ENCODE results near the gene ITPR2. TPM values are rescaled to one million over a fixed set of nuclear protein-coding genes. Genes with fewer than 3 reads are reported as not detected.

The ITPR2 gene
- total RNA-seq, 1 donor from 2014 or later: 64.0 TPM

GRCh38 chr12:26691234-26691970 is 141.6 kb downstream of the ITPR2 start:
- ATAC-seq: no peak
- H3K27ac ChIP-seq: no peak overlapping the region
- intact Hi-C loops (cut with DNase I): no loop called here
- no peak overlapping the region for H3K4me3 ChIP-seq
- no peak for DNase-seq
- no peak for TF ChIP-seq CTCF (IDR thresholded peaks at IDR 0.05)
- peaks cover 23% of the 10 kb centered on the region for H3K36me3 ChIP-seq
- H3K9me3 ChIP-seq: no peaks in the 10 kb centered on the region
- H3K27me3 ChIP-seq (ENCODE audit: low read depth): no peaks in the 10 kb centered on the region
- no peaks in the 10 kb centered on the region for H3K4me1 ChIP-seq

GRCh38 chr12:26690601-26691000 is 142.4 kb downstream of the ITPR2 start:
- Histone ChIP-seq H3K9me3 (no peaks in the 10 kb centered on the region), H3K36me3 (peaks cover 19% of the 10 kb centered on the region), H3K4me3 (no peak overlapping the region), H3K27ac (no peak overlapping the region), H3K4me1 (no peaks in the 10 kb centered on the region), H3K27me3 (ENCODE audit: low read depth) (no peaks in the 10 kb centered on the region)
- intact Hi-C loops (cut with DNase I): no loop called here
- no peak for ATAC-seq
- no peak for TF ChIP-seq CTCF (IDR thresholded peaks at IDR 0.05)
- DNase-seq: no peak

GRCh38 chr12:26689281-26689841 is 143.6 kb downstream of the ITPR2 start:
- Histone ChIP-seq H3K36me3 (peaks cover 10% of the 10 kb centered on the region), H3K27me3 (ENCODE audit: low read depth) (no peaks in the 10 kb centered on the region), H3K27ac (no peak overlapping the region), H3K4me3 (no peak overlapping the region), H3K9me3 (no peaks in the 10 kb centered on the region), H3K4me1 (no peaks in the 10 kb centered on the region)
- intact Hi-C loops (cut with DNase I): no loop called here
- DNase-seq (no peak), ATAC-seq (no peak)
- no peak for TF ChIP-seq CTCF (IDR thresholded peaks at IDR 0.05)

GRCh38 chr12:26688344-26688904 is 144.6 kb downstream of the ITPR2 start:
- Histone ChIP-seq H3K9me3 (peaks cover 5% of the 10 kb centered on the region), H3K4me1 (no peaks in the 10 kb centered on the region)

GRCh38 chr12:26686408-26686807 is 146.6 kb downstream of the ITPR2 start:
- TF ChIP-seq CTCF (IDR thresholded peaks at IDR 0.05): no peak
- intact Hi-C loops (cut with DNase I): no loop called here
- no peak overlapping the region for H3K4me3 ChIP-seq
- H3K4me1 ChIP-seq: no peaks in the 10 kb centered on the region
- H3K27ac ChIP-seq: no peak overlapping the region
- H3K9me3 ChIP-seq: peaks cover 8% of the 10 kb centered on the region
- H3K36me3 ChIP-seq: peaks cover 29% of the 10 kb centered on the region
- ATAC-seq (no peak), DNase-seq (no peak)
- no peaks in the 10 kb centered on the region for H3K27me3 ChIP-seq (ENCODE audit: low read depth)

More at GRCh38 chr12:26688344-26688904, 144.6 kb downstream of the ITPR2 start:
- no peak for DNase-seq
- Histone ChIP-seq H3K27me3 (ENCODE audit: low read depth) (no peaks in the 10 kb centered on the region), H3K36me3 (peaks cover 12% of the 10 kb centered on the region), H3K27ac (no peak overlapping the region), H3K4me3 (no peak overlapping the region)
- intact Hi-C loops (cut with DNase I): no loop called here
- TF ChIP-seq CTCF (IDR thresholded peaks at IDR 0.05): no peak
- ATAC-seq: no peak
